ENCODE results near the gene KLHL40. TPM values are rescaled to one million over a fixed set of nuclear protein-coding genes. Genes with fewer than 3 reads are reported as not detected.
A peak's percentile ranks its signal among the peaks of the same experiment; 100 is the strongest.

The KLHL40 gene
- total RNA-seq, 1 donor from 2014 or later = not detected

DNA sequence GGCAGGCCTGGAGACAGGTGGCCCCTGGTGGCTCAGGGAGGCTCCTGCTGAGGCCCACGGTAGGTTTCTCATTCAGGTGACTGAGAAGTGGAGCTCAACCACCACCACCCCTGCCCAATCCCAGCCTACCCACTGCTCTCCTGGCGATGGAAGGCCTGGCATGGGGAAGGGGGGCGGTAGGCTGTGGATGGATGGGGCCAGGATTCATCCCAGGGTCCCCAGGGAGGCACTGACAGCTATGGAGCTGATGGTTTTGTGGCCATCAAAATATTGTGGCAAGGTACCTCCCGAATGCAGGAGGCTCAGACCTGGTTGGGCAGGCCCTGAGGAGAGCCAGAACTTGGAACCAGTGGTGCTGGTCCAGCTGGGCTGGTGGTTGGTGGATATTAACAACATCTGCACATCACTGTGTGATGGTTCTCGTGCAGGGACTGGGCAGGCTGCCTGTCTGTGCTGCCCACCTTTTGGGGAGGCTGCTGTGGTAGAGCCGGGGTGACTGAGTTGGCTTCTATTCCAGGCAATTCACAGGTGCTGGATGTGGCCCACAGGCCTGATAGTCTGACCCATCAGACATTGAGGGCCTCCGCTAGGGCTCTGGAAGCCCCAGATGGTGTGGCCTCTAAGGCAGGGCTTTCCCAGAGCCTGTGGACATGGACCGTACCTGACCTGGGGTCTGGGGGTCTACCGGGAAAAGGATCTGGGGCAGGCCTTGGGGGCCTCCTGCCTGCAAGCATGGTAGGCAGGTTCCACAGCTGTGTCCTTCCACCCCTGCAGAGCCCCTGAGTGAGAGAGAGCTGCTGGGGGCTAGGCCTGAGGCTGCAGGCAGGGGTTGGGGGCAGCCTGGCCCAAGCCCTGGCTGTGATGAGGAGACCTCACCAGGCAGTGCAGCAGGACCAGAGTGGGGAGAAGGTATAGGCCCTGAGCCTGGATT lies 28.4 kb upstream of the KLHL40 start:
- H3K9me3 Mint-ChIP-seq (ENCODE audit: unreplicated experiment) = no peaks in the 10 kb centered on the region
- H3K27ac Mint-ChIP-seq (ENCODE audit: unreplicated experiment) = no peak overlapping the region
- H3K9ac ChIP-seq (ENCODE audit: low read length) = peak overlapping the region; percentile 20
- H3K4me3 Mint-ChIP-seq (ENCODE audit: unreplicated experiment) = no peak overlapping the region
- H3K4me1 ChIP-seq (ENCODE audit: insufficient read depth, low read length) = peaks cover 41% of the 10 kb centered on the region
- no peak for FAIRE-seq
- peaks cover 11% of the 10 kb centered on the region for H3K36me3 Mint-ChIP-seq (ENCODE audit: low read depth, unreplicated experiment)
- H4K20me1 ChIP-seq (ENCODE audit: insufficient read depth, low read length) = peaks cover 63% of the 10 kb centered on the region
- H3K27me3 Mint-ChIP-seq (ENCODE audit: low read depth, unreplicated experiment) = no peaks in the 10 kb centered on the region
- H3K4me2 ChIP-seq (ENCODE audit: low read length) = peak overlapping the region; percentile 97
- H3K27me3 ChIP-seq (ENCODE audit: insufficient read depth, low read length) = no peaks in the 10 kb centered on the region
- peaks cover 18% of the 10 kb centered on the region for H3K4me1 Mint-ChIP-seq (ENCODE audit: low read depth, unreplicated experiment)
- no peak for DNase-seq (ENCODE audit: low read depth)
- no peaks in the 10 kb centered on the region for H3K9me3 ChIP-seq (ENCODE audit: insufficient read depth, low read depth, low read length)
- no peak overlapping the region for H2AFZ ChIP-seq (ENCODE audit: low read depth, low read length)
- peaks cover 44% of the 10 kb centered on the region for H3K79me2 ChIP-seq (ENCODE audit: insufficient read depth, low read length)
- TF ChIP-seq, protein P1, sequence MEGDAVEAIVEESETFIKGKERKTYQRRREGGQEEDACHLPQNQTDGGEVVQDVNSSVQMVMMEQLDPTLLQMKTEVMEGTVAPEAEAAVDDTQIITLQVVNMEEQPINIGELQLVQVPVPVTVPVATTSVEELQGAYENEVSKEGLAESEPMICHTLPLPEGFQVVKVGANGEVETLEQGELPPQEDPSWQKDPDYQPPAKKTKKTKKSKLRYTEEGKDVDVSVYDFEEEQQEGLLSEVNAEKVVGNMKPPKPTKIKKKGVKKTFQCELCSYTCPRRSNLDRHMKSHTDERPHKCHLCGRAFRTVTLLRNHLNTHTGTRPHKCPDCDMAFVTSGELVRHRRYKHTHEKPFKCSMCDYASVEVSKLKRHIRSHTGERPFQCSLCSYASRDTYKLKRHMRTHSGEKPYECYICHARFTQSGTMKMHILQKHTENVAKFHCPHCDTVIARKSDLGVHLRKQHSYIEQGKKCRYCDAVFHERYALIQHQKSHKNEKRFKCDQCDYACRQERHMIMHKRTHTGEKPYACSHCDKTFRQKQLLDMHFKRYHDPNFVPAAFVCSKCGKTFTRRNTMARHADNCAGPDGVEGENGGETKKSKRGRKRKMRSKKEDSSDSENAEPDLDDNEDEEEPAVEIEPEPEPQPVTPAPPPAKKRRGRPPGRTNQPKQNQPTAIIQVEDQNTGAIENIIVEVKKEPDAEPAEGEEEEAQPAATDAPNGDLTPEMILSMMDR (IDR thresholded peaks at IDR 0.05; ENCODE audit: insufficient read depth, low read depth, low read length) = no peak
- no peak for TF ChIP-seq EZH2 (IDR thresholded peaks at IDR 0.05; ENCODE audit: insufficient read depth, low read length)
- no peaks in the 10 kb centered on the region for H3K36me3 ChIP-seq (ENCODE audit: insufficient read depth, low read length)
- no peak overlapping the region for H3K4me3 ChIP-seq (ENCODE audit: insufficient read depth, low read depth, low read length)
- peak overlapping the region; percentile 2 for H3K27ac ChIP-seq (ENCODE audit: low read depth, low read length)

DNA sequence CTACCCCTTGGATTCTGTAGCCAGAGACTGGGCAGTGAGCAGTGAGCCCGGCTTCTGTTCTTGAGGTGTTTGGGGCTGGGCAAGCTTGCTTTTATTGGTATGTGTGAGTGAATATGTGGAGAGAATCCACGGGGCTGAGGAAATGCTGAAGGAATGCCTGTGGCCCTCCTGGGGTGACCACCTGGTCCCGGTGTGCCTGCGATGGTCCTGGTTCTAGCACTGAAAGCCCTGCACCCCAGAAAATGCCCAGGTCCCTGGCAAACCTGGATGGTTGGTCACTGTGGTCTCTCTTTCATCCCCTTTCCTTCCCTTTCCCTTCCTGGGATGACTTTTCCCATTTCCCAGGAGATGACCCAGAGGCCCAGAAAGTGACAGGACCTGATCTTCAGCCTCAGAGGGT lies 27.7 kb upstream of the KLHL40 start:
- H3K36me3 Mint-ChIP-seq (ENCODE audit: low read depth, unreplicated experiment) = peaks cover 14% of the 10 kb centered on the region
- FAIRE-seq = no peak

More for the DNA sequence above, 27.7 kb upstream of the KLHL40 start:
- peaks cover 37% of the 10 kb centered on the region for H3K79me2 ChIP-seq (ENCODE audit: insufficient read depth, low read length)
- H3K27me3 Mint-ChIP-seq (ENCODE audit: low read depth, unreplicated experiment) = no peaks in the 10 kb centered on the region
- H3K4me1 ChIP-seq (ENCODE audit: insufficient read depth, low read length) = peaks cover 33% of the 10 kb centered on the region
- H3K4me2 ChIP-seq (ENCODE audit: low read length) = no peak overlapping the region
- H2AFZ ChIP-seq (ENCODE audit: low read depth, low read length) = no peak overlapping the region
- H3K4me1 Mint-ChIP-seq (ENCODE audit: low read depth, unreplicated experiment) = peaks cover 11% of the 10 kb centered on the region
- no peaks in the 10 kb centered on the region for H3K9me3 Mint-ChIP-seq (ENCODE audit: unreplicated experiment)
- peaks cover 59% of the 10 kb centered on the region for H4K20me1 ChIP-seq (ENCODE audit: insufficient read depth, low read length)
- H3K9ac ChIP-seq (ENCODE audit: low read length) = no peak overlapping the region
- no peak overlapping the region for H3K4me3 Mint-ChIP-seq (ENCODE audit: unreplicated experiment)
- no peaks in the 10 kb centered on the region for H3K36me3 ChIP-seq (ENCODE audit: insufficient read depth, low read length)
- no peak for DNase-seq (ENCODE audit: low read depth)
- H3K4me3 ChIP-seq (ENCODE audit: insufficient read depth, low read depth, low read length) = no peak overlapping the region
- no peaks in the 10 kb centered on the region for H3K27me3 ChIP-seq (ENCODE audit: insufficient read depth, low read length)
- H3K27ac ChIP-seq (ENCODE audit: low read depth, low read length) = no peak overlapping the region
- H3K9me3 ChIP-seq (ENCODE audit: insufficient read depth, low read depth, low read length) = no peaks in the 10 kb centered on the region
- peak overlapping the region; percentile 34 for H3K27ac Mint-ChIP-seq (ENCODE audit: unreplicated experiment)
- TF ChIP-seq, protein P1 (IDR thresholded peaks at IDR 0.05; ENCODE audit: insufficient read depth, low read depth, low read length) = no peak
- TF ChIP-seq EZH2 (IDR thresholded peaks at IDR 0.05; ENCODE audit: insufficient read depth, low read length) = no peak
